Measurements from ENCODE around the gene PCDHB10.
"Not testable (repeated sequence)": the region's sequence is repeated elsewhere in the genome, so short reads cannot be mapped to it uniquely, and the experiment has no call there.

The PCDHB10 gene

DNA sequence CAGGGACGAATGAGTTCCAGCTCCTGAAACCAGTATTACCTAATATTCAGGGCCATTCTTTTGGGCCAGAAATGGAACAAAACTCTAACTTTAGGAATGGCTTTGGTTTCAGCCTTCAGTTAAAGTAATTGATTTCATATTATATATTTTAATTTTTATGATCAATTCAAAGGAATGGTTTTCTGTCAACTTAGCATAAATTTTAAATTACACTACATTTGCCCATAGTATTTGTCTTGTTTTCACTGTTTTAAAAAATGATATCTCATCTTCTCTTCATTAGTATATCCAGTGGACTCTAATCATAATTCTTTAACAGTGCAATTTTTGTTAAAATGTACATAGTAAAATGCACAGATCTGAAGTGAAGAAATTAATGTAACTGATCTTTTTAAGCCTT is 11.8 kb upstream of the PCDHB10 start:
- TF ChIP-seq ZNF274 (IDR thresholded peaks at IDR 0.05; ENCODE audit: low read depth, low read length), result no peak
- H3K4me3 ChIP-seq (ENCODE audit: low read length), result no peak overlapping the region

DNA sequence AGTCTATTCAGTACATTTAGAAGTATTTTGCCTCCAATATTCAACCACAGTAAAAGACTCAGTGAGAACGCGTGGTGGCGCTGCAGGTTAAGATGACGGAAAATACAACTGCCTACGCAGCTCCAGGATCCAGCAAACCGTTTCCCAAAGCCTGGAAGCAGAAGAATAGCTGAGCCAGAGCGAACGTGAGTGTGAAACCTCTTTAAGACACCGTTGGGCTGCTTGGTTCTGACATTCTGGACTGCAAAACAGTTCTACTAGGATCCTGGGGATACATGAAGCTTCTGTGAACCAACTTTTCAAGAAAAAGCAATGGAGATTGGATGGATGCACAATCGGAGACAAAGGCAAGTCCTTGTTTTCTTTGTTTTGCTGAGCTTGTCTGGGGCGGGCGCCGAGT is 9.9 kb upstream of the PCDHB10 start, which contains the start of gene PCDHB16:
Gene PCDHB16, plus strand, starts transcription at position 140 of the 400 bp plus-strand sequence. Its CDS starts 173 bp downstream, at position 313.
- TF ChIP-seq ZNF274 (IDR thresholded peaks at IDR 0.05; ENCODE audit: low read depth, low read length), result no peak
- no peak within 1 kb of the TSS for H3K4me3 ChIP-seq (ENCODE audit: low read length)

DNA sequence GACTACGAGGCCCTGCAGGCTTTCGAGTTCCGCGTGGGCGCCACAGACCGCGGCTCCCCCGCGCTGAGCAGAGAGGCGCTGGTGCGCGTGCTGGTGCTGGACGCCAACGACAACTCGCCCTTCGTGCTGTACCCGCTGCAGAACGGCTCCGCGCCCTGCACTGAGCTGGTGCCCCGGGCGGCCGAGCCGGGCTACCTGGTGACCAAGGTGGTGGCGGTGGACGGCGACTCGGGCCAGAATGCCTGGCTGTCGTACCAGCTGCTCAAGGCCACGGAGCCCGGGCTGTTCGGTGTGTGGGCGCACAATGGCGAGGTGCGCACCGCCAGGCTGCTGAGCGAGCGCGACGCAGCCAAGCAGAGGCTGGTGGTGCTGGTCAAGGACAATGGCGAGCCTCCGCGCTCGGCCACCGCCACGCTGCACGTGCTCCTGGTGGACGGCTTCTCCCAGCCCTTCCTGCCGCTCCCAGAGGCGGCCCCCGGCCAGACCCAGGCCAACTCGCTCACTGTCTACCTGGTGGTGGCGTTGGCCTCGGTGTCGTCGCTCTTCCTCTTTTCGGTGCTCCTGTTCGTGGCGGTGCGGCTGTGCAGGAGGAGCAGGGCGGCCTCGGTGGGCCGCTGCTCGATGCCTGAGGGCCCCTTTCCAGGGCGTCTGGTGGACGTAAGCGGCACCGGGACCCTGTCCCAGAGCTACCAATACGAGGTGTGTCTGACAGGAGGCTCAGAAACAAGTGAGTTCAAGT is 7.9 kb upstream of the PCDHB10 start:
- not testable (repeated sequence) for H3K4me3 ChIP-seq (ENCODE audit: low read length)

DNA sequence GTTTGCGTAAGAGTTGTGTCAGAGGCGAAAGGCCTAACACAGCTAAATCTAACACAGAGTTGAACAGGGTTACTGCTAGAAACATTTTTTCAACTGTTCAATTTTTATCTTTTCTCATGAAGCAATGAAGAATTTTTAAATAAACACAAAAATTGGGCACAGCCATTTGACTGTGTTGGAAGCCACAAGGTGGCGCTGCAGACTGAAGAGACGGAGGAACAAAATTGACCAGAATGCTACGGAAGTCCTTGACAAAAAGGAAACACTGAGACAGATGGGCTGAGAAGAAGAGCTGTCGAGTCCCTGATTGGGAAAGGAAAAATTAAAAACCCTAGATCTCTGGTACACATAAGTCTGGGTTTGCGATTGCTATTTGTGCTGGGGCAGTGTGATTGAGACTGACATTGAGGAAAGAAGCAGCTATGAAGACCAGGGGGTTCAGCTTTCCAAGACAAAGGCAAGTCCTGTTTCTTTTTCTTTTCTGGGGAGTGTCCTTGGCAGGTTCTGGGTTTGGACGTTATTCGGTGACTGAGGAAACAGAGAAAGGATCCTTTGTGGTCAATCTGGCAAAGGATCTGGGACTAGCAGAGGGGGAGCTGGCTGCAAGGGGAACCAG is 5.1 kb upstream of the PCDHB10 start, which contains the start of gene PCDHB9:
Gene PCDHB9, plus strand, starts transcription at position 265 of the 616 bp plus-strand sequence. Its CDS starts 158 bp downstream, at position 423.
- TF ChIP-seq ZNF274 (IDR thresholded peaks at IDR 0.05; ENCODE audit: low read depth, low read length), result no peak

DNA sequence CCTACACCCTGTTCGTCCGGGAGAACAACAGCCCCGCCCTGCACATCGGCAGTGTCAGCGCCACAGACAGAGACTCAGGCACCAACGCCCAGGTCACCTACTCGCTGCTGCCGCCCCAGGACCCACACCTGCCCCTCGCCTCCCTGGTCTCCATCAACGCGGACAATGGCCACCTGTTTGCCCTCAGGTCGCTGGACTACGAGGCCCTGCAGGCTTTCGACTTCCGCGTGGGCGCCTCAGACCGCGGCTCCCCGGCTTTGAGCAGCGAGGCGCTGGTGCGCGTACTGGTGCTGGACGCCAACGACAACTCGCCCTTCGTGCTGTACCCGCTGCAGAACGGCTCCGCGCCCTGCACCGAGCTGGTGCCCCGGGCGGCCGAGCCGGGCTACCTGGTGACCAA is 3.5 kb upstream of the PCDHB10 start:
- H3K4me3 ChIP-seq (ENCODE audit: low read length), result not testable (repeated sequence)

More for the DNA sequence above, 5.1 kb upstream of the PCDHB10 start, which contains the start of gene PCDHB9:
- no peak within 1 kb of the TSS for H3K4me3 ChIP-seq (ENCODE audit: low read length)

DNA sequence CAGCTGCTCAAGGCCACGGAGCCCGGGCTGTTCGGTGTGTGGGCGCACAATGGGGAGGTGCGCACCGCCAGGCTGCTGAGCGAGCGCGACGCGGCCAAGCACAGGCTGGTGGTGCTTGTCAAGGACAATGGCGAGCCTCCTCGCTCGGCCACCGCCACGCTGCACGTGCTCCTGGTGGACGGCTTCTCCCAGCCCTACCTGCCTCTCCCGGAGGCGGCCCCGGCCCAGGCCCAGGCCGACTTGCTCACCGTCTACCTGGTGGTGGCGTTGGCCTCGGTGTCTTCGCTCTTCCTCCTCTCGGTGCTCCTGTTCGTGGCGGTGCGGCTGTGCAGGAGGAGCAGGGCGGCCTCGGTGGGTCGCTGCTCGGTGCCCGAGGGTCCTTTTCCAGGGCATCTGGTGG is 3.0 kb upstream of the PCDHB10 start:
- not testable (repeated sequence) for H3K4me3 ChIP-seq (ENCODE audit: low read length)

DNA sequence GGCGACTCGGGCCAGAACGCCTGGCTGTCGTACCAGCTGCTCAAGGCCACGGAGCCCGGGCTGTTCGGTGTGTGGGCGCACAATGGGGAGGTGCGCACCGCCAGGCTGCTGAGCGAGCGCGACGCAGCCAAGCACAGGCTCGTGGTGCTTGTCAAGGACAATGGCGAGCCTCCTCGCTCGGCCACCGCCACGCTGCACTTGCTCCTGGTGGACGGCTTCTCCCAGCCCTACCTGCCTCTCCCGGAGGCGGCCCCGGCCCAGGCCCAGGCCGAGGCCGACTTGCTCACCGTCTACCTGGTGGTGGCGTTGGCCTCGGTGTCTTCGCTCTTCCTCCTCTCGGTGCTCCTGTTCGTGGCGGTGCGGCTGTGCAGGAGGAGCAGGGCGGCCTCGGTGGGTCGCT is 2.2 kb downstream of the PCDHB10 start:
- H3K4me3 ChIP-seq (ENCODE audit: low read length), result not testable (repeated sequence)

DNA sequence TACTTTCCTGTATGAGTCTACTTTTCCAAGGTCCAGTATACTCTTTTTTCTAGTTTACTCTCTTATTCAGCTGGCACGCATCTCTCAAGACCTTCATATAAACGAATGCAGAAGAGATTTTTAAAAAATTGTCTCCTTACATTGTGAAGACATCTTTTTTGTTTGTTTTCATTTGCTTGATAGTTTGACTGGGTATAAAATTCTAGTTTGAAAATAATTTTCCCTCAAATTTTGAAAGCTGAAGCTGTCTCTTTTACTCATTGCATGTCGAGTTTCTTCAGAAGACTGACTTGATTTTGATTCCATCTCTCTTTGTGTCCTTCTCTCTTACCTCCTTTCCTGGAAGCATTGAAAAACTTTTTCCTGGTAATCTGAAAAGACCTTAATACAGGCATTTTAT is 4.2 kb downstream of the PCDHB10 start:
- no peak for TF ChIP-seq ZNF274 (IDR thresholded peaks at IDR 0.05; ENCODE audit: low read depth, low read length)
- H3K4me3 ChIP-seq (ENCODE audit: low read length), result no peak overlapping the region

DNA sequence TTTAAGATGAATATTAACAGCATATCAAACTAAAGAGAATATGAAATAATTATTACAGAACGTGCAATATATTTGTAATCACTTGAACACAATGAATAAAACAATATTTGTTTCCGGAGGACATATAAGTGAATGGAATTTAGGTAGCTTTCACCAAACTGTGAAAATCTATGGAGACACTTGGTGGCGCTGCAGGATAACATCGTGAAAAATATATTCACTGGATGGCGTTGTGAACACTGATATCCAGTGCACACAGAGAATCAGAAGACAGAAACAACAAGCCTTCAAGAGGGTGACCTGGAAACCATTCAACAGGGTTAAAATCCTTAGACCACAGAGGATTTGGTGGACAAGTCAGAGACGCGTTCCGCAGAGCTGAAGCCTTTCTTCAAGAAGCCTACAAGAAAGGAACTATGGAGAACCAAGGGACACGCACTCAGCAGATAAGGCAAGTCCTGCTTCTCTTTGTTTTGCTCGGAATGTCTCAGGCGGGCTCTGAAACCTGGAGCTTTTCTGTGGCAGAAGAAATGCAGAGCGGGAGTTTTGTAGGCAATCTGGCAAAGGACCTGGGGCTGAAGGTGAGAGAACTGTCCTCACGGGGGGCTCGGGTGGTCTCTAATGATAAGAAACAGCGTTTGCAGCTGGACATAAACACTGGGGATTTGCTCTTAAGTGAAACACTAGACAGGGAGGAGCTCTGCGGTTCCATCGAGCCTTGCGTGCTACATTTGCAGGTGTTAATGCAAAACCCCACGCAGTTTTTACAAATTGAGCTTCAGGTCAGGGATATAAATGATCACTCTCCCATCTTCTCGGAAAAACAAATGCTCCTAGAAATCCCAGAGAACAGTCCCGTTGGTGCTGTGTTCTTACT is 7.4 kb downstream of the PCDHB10 start, which contains the start of gene PCDHB11:
Gene PCDHB11, plus strand, starts transcription at position 269 of the 877 bp plus-strand sequence. Its CDS starts 148 bp downstream, at position 417.
- no peak within 1 kb of the TSS for H3K4me3 ChIP-seq (ENCODE audit: low read length)
- no peak for TF ChIP-seq ZNF274 (IDR thresholded peaks at IDR 0.05; ENCODE audit: low read depth, low read length)

DNA sequence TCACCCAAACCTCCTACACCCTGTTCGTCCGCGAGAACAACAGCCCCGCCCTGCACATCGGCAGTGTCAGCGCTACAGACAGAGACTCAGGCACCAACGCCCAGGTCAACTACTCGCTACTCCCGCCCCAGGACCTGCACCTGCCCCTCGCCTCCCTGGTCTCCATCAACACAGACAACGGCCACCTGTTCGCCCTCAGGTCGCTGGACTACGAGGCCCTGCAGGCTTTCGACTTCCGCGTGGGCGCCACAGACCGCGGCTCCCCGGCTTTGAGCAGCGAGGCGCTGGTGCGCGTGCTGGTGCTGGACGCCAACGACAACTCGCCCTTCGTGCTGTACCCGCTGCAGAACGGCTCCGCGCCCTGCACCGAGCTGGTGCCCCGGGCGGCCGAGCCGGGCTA is 9.0 kb downstream of the PCDHB10 start:
- H3K4me3 ChIP-seq (ENCODE audit: low read length), result not testable (repeated sequence)

DNA sequence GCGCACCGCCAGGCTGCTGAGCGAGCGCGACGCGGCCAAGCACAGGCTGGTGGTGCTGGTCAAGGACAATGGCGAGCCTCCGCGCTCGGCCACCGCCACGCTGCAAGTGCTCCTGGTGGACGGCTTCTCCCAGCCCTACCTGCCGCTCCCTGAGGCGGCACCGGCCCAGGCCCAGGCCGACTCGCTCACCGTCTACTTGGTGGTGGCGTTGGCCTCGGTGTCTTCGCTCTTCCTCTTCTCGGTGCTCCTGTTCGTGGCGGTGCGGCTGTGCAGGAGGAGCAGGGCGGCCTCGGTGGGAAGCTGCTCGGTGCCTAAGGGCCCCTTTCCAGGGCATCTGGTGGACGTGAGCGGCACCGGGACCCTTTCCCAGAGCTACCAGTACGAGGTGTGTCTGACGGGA is 9.5 kb downstream of the PCDHB10 start:
- not testable (repeated sequence) for H3K4me3 ChIP-seq (ENCODE audit: low read length)

DNA sequence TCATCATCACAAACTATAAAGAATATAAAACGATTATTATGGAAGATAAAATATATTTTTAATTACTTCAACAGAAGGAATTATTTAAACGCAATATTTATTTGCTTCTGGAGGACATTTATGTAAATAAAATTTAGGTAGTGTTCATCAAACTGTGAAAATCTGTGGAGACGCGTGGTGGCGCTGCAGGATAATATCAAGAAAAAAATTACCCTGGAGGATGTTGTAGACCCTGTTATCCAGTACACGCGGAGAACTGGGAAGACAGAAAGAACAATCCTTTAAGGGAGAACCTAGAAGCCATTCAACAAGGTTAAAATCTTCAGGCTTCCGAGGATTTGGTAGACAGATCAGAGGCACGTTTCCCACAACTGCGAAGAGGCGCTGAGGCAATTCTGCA is 16.3 kb downstream of the PCDHB10 start, which contains the start of gene PCDHB12:
Gene PCDHB12, plus strand, starts transcription at position 242 of the 400 bp plus-strand sequence. CDS start 189 bp downstream, outside the sequence.
- H3K4me3 ChIP-seq (ENCODE audit: low read length), result no peak within 1 kb of the TSS
- no peak for TF ChIP-seq ZNF274 (IDR thresholded peaks at IDR 0.05; ENCODE audit: low read depth, low read length)

DNA sequence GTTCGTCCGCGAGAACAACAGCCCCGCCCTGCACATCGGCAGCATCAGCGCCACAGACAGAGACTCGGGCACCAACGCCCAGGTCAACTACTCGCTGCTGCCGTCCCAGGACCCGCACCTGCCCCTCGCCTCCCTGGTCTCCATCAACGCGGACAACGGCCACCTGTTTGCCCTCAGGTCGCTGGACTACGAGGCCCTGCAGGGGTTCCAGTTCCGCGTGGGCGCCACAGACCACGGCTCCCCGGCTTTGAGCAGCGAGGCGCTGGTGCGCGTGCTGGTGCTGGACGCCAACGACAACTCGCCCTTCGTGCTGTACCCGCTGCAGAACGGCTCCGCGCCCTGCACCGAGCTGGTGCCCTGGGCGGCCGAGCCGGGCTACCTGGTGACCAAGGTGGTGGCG is 18.1 kb downstream of the PCDHB10 start:
- not testable (repeated sequence) for H3K4me3 ChIP-seq (ENCODE audit: low read length)

DNA sequence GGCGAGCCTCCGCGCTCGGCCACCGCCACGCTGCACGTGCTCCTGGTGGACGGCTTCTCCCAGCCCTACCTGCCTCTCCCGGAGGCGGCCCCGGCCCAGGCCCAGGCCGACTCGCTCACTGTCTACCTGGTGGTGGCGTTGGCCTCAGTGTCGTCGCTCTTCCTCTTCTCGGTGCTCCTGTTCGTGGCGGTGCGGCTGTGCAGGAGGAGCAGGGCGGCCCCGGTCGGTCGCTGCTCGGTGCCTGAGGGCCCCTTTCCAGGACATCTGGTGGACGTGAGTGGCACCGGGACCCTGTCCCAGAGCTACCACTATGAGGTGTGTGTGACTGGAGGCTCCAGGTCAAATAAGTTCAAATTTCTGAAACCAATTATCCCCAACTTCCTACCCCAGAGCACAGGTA is 18.7 kb downstream of the PCDHB10 start:
- not testable (repeated sequence) for H3K4me3 ChIP-seq (ENCODE audit: low read length)

DNA sequence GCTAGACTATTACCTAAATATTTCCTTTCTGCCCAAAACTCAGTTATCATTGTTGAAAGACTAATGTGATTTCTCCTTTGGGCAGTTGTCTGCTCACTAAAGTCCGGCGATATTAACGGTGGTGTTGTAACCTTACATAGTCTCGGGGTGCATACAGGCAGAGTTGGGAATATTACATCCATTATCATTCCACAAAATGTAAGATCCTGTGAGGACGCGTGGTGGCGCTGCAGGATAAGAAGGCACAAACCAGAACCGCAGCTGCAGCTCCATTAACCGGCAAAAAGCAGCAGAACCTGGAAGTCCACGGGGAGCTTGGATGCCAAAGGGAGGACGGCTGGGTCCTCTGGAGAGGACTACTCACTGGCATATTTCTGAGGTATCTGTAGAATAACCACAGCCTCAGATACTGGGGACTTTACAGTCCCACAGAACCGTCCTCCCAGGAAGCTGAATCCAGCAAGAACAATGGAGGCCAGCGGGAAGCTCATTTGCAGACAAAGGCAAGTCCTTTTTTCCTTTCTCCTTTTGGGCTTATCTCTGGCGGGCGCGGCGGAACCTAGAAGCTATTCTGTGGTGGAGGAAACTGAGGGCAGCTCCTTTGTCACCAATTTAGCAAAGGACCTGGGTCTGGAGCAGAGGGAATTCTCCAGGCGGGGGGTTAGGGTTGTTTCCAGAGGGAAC is 21.6 kb downstream of the PCDHB10 start, which contains the start of gene PCDHB13:
Gene PCDHB13, plus strand, starts transcription at position 264 of the 684 bp plus-strand sequence. Its CDS starts 205 bp downstream, at position 469.
- H3K4me3 ChIP-seq (ENCODE audit: low read length), result not testable (repeated sequence)

DNA sequence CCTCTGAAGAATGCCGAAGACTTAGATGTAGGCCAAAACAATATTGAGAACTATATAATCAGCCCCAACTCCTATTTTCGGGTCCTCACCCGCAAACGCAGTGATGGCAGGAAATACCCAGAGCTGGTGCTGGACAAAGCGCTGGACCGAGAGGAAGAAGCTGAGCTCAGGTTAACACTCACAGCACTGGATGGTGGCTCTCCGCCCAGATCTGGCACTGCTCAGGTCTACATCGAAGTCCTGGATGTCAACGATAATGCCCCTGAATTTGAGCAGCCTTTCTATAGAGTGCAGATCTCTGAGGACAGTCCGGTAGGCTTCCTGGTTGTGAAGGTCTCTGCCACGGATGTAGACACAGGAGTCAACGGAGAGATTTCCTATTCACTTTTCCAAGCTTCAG is 22.4 kb downstream of the PCDHB10 start:
- H3K4me3 ChIP-seq (ENCODE audit: low read length), result not testable (repeated sequence)

DNA sequence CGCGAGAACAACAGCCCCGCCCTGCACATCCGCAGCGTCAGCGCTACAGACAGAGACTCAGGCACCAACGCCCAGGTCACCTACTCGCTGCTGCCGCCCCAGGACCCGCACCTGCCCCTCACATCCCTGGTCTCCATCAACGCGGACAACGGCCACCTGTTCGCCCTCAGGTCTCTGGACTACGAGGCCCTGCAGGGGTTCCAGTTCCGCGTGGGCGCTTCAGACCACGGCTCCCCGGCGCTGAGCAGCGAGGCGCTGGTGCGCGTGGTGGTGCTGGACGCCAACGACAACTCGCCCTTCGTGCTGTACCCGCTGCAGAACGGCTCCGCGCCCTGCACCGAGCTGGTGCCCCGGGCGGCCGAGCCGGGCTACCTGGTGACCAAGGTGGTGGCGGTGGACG is 23.4 kb downstream of the PCDHB10 start:
- H3K4me3 ChIP-seq (ENCODE audit: low read length), result not testable (repeated sequence)

DNA sequence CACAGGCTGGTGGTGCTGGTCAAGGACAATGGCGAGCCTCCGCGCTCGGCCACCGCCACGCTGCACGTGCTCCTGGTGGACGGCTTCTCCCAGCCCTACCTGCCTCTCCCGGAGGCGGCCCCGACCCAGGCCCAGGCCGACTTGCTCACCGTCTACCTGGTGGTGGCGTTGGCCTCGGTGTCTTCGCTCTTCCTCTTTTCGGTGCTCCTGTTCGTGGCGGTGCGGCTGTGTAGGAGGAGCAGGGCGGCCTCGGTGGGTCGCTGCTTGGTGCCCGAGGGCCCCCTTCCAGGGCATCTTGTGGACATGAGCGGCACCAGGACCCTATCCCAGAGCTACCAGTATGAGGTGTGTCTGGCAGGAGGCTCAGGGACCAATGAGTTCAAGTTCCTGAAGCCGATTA is 23.9 kb downstream of the PCDHB10 start:
- not testable (repeated sequence) for H3K4me3 ChIP-seq (ENCODE audit: low read length)
